Measurements from ENCODE around the gene TMTC1.

TMTC1 gene

DNA sequence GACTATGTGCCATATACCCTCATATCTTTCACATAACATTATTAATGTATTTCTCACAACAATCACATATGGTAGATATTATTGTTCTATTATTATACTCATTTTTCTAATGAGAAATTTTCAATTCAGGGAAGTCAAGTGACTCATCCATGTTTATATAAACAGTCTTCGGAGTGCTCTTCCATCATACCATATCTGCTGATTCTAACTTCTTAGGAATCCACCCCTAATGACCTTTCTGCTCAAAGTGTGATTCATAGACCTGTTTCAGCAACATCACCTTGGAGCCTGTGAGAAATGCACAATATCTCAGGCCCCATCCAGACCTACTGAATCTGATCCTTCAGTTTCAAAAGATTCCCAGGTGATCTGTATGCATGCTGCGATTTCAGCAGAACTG lies 246.4 kb downstream of the TMTC1 start:
- Histone ChIP-seq H3K4me1 (ENCODE audit: control insufficient read depth, insufficient read depth, low read length, poor library complexity, severe bottlenecking) (no peaks in the 10 kb centered on the region), H3K36me3 (ENCODE audit: control insufficient read depth, insufficient read depth, low read length) (no peaks in the 10 kb centered on the region), H3K9me3 (ENCODE audit: control insufficient read depth, low read length) (no peaks in the 10 kb centered on the region), H3K27ac (ENCODE audit: low read depth, low read length, severe bottlenecking) (no peak overlapping the region), H3K4me3 (ENCODE audit: extremely low read depth, insufficient read depth, low read length, poor library complexity, severe bottlenecking) (no peak overlapping the region)
- WGBS, 2 experiments (ENCODE audit: insufficient coverage in 2 of 2) = 85% methylated on average over 2 of the region's 2 CpGs; no CpG with 5 or more reads in 1 of the 2 experiments

DNA sequence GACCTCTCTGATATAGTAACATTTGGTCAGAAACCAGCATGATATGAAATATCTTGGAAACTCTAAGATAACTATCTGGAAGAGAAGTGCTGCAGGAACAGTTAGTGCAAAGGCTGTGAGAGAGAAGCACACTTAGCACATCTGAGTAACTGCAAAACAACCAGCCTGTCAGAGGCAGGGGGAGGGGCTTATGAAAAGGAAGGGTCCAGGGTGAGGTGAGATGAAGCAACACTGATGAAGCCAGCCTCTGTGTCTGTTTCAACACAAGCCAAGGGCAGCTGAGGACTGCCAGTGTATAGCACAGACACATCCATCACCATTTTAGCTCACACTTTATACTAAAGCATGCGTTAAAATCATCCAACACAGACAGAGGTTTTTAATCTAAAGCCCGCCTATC lies 248.8 kb downstream of the TMTC1 start:
- Histone ChIP-seq H3K4me3 (ENCODE audit: extremely low read depth, insufficient read depth, low read length, poor library complexity, severe bottlenecking) (no peak overlapping the region), H3K4me1 (ENCODE audit: control insufficient read depth, insufficient read depth, low read length, poor library complexity, severe bottlenecking) (no peaks in the 10 kb centered on the region), H3K36me3 (ENCODE audit: control insufficient read depth, insufficient read depth, low read length) (no peaks in the 10 kb centered on the region), H3K9me3 (ENCODE audit: control insufficient read depth, low read length) (no peaks in the 10 kb centered on the region), H3K27ac (ENCODE audit: low read depth, low read length, severe bottlenecking) (no peak overlapping the region)
- WGBS, 2 experiments (ENCODE audit: insufficient coverage in 2 of 2) = 100% methylated on average over 1 of the region's 2 CpGs; no CpG with 5 or more reads in 1 of the 2 experiments

GRCh38 chr12:29533815-29534489 lies 249.8 kb downstream of the TMTC1 start:
- H3K27ac ChIP-seq (ENCODE audit: low read depth, low read length, severe bottlenecking) = no peak overlapping the region
- WGBS, 2 experiments (ENCODE audit: insufficient coverage in 2 of 2) = 70 to 72% methylated on average over 4 of the region's 4 CpGs

DNA sequence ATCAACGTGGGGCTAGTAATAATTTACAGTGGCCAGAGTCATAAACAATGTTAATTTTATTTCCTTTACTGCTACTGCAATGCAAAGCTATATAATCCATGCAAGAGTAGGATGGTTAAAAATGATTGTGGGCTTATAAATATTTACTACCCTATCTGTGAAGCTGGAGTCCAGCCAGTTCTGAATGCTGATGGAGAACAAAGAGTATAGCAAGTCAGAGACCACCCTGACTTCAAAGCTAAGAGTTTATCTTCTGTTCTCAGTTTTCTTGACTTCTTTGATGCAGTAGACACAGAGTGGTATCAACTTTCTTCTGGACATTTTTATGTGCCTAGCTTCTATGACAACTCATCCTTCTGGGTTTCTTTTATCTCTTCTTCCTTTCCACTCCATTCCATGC lies 252.3 kb downstream of the TMTC1 start:
- Histone ChIP-seq H3K4me3 (ENCODE audit: extremely low read depth, insufficient read depth, low read length, poor library complexity, severe bottlenecking) (no peak overlapping the region), H3K4me1 (ENCODE audit: control insufficient read depth, insufficient read depth, low read length, poor library complexity, severe bottlenecking) (no peaks in the 10 kb centered on the region), H3K36me3 (ENCODE audit: control insufficient read depth, insufficient read depth, low read length) (no peaks in the 10 kb centered on the region), H3K9me3 (ENCODE audit: control insufficient read depth, low read length) (no peaks in the 10 kb centered on the region), H3K27ac (ENCODE audit: low read depth, low read length, severe bottlenecking) (no peak overlapping the region)
- WGBS, 2 experiments (ENCODE audit: insufficient coverage in 2 of 2) = no CpG with 5 or more reads among the region's 1 CpG

More at GRCh38 chr12:29533815-29534489, 249.8 kb downstream of the TMTC1 start:
- Histone ChIP-seq H3K4me3 (ENCODE audit: extremely low read depth, insufficient read depth, low read length, poor library complexity, severe bottlenecking) (no peak overlapping the region), H3K9me3 (ENCODE audit: control insufficient read depth, low read length) (no peaks in the 10 kb centered on the region), H3K4me1 (ENCODE audit: control insufficient read depth, insufficient read depth, low read length, poor library complexity, severe bottlenecking) (no peaks in the 10 kb centered on the region), H3K36me3 (ENCODE audit: control insufficient read depth, insufficient read depth, low read length) (no peaks in the 10 kb centered on the region)

GRCh38 chr12:29530436-29530835 lies 253.3 kb downstream of the TMTC1 start:
- 92 to 100% methylated on average over 1 of the region's 4 CpGs for WGBS, 2 experiments (ENCODE audit: insufficient coverage in 2 of 2)
- Histone ChIP-seq H3K27ac (ENCODE audit: low read depth, low read length, severe bottlenecking) (no peak overlapping the region), H3K9me3 (ENCODE audit: control insufficient read depth, low read length) (no peaks in the 10 kb centered on the region), H3K4me1 (ENCODE audit: control insufficient read depth, insufficient read depth, low read length, poor library complexity, severe bottlenecking) (no peaks in the 10 kb centered on the region), H3K4me3 (ENCODE audit: extremely low read depth, insufficient read depth, low read length, poor library complexity, severe bottlenecking) (no peak overlapping the region), H3K36me3 (ENCODE audit: control insufficient read depth, insufficient read depth, low read length) (no peaks in the 10 kb centered on the region)

- WGBS, 2 experiments (ENCODE audit: insufficient coverage in 2 of 2) = 60 to 100% methylated on average over 1 to 3 of the region's 4 CpGs
- H3K27ac ChIP-seq (ENCODE audit: low read depth, low read length, severe bottlenecking) = no peak overlapping the region
- no peak overlapping the region for H3K4me3 ChIP-seq (ENCODE audit: extremely low read depth, insufficient read depth, low read length, poor library complexity, severe bottlenecking)
- H3K36me3 ChIP-seq (ENCODE audit: control insufficient read depth, insufficient read depth, low read length) = no peaks in the 10 kb centered on the region
- H3K4me1 ChIP-seq (ENCODE audit: control insufficient read depth, insufficient read depth, low read length, poor library complexity, severe bottlenecking) = no peaks in the 10 kb centered on the region
- no peaks in the 10 kb centered on the region for H3K9me3 ChIP-seq (ENCODE audit: control insufficient read depth, low read length)
Measured at GRCh38 chr12:29528161-29528560, 255.6 kb downstream of the TMTC1 start.

GRCh38 chr12:29521951-29522350 lies 261.8 kb downstream of the TMTC1 start:
- Histone ChIP-seq H3K9me3 (ENCODE audit: control insufficient read depth, low read length) (no peaks in the 10 kb centered on the region), H3K4me1 (ENCODE audit: control insufficient read depth, insufficient read depth, low read length, poor library complexity, severe bottlenecking) (no peaks in the 10 kb centered on the region), H3K27ac (ENCODE audit: low read depth, low read length, severe bottlenecking) (no peak overlapping the region), H3K36me3 (ENCODE audit: control insufficient read depth, insufficient read depth, low read length) (no peaks in the 10 kb centered on the region), H3K4me3 (ENCODE audit: extremely low read depth, insufficient read depth, low read length, poor library complexity, severe bottlenecking) (no peak overlapping the region)
- 100% methylated on average over 1 of the region's 2 CpGs; no CpG with 5 or more reads in 1 of the 2 experiments for WGBS, 2 experiments (ENCODE audit: insufficient coverage in 2 of 2)

- Histone ChIP-seq H3K36me3 (ENCODE audit: control insufficient read depth, insufficient read depth, low read length) (no peaks in the 10 kb centered on the region), H3K4me3 (ENCODE audit: extremely low read depth, insufficient read depth, low read length, poor library complexity, severe bottlenecking) (no peak overlapping the region), H3K4me1 (ENCODE audit: control insufficient read depth, insufficient read depth, low read length, poor library complexity, severe bottlenecking) (no peaks in the 10 kb centered on the region), H3K27ac (ENCODE audit: low read depth, low read length, severe bottlenecking) (no peak overlapping the region), H3K9me3 (ENCODE audit: control insufficient read depth, low read length) (no peaks in the 10 kb centered on the region)
Measured at GRCh38 chr12:29519585-29520182, 264.1 kb downstream of the TMTC1 start.

DNA sequence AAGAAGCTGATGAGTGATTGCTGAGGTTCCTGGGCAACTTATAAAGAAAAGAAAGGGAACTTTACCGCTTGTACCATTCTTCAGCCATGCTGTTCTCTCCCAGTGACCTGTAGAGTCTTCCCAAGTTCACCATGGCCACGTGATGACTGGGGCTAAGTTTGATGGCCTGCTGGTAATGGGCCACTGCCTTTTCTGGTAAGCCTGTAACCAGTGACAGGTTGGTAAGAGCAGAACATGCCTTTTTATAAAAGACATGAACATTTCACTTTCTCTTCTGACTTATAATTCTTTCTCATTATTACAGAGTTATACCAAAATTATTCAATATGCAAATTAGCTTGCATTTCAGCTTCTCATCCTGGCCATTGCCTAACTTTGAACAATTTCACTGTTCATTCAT lies 265.3 kb downstream of the TMTC1 start:
- H3K4me3 ChIP-seq (ENCODE audit: extremely low read depth, insufficient read depth, low read length, poor library complexity, severe bottlenecking) = no peak overlapping the region
- H3K9me3 ChIP-seq (ENCODE audit: control insufficient read depth, low read length) = no peaks in the 10 kb centered on the region
- H3K36me3 ChIP-seq (ENCODE audit: control insufficient read depth, insufficient read depth, low read length) = no peaks in the 10 kb centered on the region
- 40 to 88% methylated on average over 1 to 2 of the region's 2 CpGs for WGBS, 2 experiments (ENCODE audit: insufficient coverage in 2 of 2)
- no peaks in the 10 kb centered on the region for H3K4me1 ChIP-seq (ENCODE audit: control insufficient read depth, insufficient read depth, low read length, poor library complexity, severe bottlenecking)
- H3K27ac ChIP-seq (ENCODE audit: low read depth, low read length, severe bottlenecking) = no peak overlapping the region

DNA sequence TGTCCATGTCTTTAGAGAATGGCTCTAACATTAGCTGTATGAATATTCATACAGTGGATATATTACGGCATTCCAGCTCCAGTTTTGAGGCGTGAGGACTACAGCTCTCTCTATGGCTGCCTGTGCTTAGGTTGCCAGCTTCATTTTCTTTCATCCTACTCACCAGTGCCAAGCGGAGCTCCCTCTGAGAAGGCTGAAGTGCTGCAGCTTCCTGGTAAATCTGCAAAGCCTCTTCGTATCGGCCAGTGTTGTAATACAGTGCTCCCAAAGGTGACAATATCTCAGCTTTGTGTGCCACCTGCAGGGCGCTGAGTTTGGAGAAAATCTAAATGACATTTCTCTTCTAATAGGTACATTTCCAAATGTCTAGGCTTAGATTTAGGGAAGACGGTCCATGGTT lies 266.5 kb downstream of the TMTC1 start:
- Histone ChIP-seq H3K27ac (ENCODE audit: low read depth, low read length, severe bottlenecking) (no peak overlapping the region), H3K36me3 (ENCODE audit: control insufficient read depth, insufficient read depth, low read length) (no peaks in the 10 kb centered on the region), H3K4me3 (ENCODE audit: extremely low read depth, insufficient read depth, low read length, poor library complexity, severe bottlenecking) (no peak overlapping the region), H3K9me3 (ENCODE audit: control insufficient read depth, low read length) (no peaks in the 10 kb centered on the region), H3K4me1 (ENCODE audit: control insufficient read depth, insufficient read depth, low read length, poor library complexity, severe bottlenecking) (no peaks in the 10 kb centered on the region)
- 86 to 100% methylated on average over 1 to 5 of the region's 7 CpGs for WGBS, 2 experiments (ENCODE audit: insufficient coverage in 2 of 2)

- no peaks in the 10 kb centered on the region for H3K4me1 ChIP-seq (ENCODE audit: control insufficient read depth, insufficient read depth, low read length, poor library complexity, severe bottlenecking)
- WGBS, 2 experiments (ENCODE audit: insufficient coverage in 2 of 2) = 89% methylated on average over 1 of the region's 2 CpGs; no CpG with 5 or more reads in 1 of the 2 experiments
- no peak overlapping the region for H3K4me3 ChIP-seq (ENCODE audit: extremely low read depth, insufficient read depth, low read length, poor library complexity, severe bottlenecking)
- H3K27ac ChIP-seq (ENCODE audit: low read depth, low read length, severe bottlenecking) = peak overlapping the region; percentile 43
- H3K9me3 ChIP-seq (ENCODE audit: control insufficient read depth, low read length) = no peaks in the 10 kb centered on the region
- H3K36me3 ChIP-seq (ENCODE audit: control insufficient read depth, insufficient read depth, low read length) = no peaks in the 10 kb centered on the region
Measured at GRCh38 chr12:29516431-29516875, 267.3 kb downstream of the TMTC1 start.

Data from mesodermal cell (in vitro differentiated cells).